Testis (tissue), 2 donors: ENCODE data around the gene IL7R.

Source experiments
- POLR2A ChIP-seq: fragments of 450-650 bp; IDR thresholded peaks from one replicate; pipeline ENCODE4 v1.6.1; 2017; ENCODE audit warnings: antibody characterized with exemption, mild to moderate bottlenecking, moderate library complexity
- TF ChIP-seq, protein P1 (sequence below), 3 experiments: fragments of 450-650 bp in 2 of 3; fragments of 200-600 bp in 1 of 3; sonication (generic) in 1 of 3; IDR thresholded peaks; one replicate each; pipeline ENCODE4 v1.5.1; 2016 to 2019; ENCODE audit warnings: antibody characterized with exemption in 3 of 3, mild to moderate bottlenecking in 2 of 3, moderate library complexity in 1 of 3

DNA sequence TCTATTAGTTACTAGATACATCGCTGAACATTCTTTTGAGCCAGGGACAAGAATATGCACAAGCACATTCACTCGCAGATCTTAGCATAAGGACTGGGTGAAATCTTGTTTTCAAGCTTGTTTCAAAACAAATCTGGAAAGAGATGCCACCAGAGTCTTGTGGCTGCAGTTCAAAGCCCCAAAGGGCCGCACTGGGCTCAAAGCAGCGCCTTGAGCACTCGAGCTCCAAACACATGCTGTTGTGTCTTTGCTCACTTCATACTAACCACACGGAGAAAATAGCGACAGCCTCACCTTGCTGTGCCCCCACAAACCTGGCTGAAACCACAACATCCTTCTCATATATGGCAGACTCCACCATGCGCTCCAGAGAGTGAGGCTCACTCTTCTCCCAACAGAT lies 34.2 kb upstream of the IL7R start:
- TF ChIP-seq, protein P1, sequence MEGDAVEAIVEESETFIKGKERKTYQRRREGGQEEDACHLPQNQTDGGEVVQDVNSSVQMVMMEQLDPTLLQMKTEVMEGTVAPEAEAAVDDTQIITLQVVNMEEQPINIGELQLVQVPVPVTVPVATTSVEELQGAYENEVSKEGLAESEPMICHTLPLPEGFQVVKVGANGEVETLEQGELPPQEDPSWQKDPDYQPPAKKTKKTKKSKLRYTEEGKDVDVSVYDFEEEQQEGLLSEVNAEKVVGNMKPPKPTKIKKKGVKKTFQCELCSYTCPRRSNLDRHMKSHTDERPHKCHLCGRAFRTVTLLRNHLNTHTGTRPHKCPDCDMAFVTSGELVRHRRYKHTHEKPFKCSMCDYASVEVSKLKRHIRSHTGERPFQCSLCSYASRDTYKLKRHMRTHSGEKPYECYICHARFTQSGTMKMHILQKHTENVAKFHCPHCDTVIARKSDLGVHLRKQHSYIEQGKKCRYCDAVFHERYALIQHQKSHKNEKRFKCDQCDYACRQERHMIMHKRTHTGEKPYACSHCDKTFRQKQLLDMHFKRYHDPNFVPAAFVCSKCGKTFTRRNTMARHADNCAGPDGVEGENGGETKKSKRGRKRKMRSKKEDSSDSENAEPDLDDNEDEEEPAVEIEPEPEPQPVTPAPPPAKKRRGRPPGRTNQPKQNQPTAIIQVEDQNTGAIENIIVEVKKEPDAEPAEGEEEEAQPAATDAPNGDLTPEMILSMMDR (IDR thresholded peaks at IDR 0.05), result no peak
- no peak for TF ChIP-seq POLR2A
